ENCODE data around the gene ITPKC.

ITPKC gene

DNA sequence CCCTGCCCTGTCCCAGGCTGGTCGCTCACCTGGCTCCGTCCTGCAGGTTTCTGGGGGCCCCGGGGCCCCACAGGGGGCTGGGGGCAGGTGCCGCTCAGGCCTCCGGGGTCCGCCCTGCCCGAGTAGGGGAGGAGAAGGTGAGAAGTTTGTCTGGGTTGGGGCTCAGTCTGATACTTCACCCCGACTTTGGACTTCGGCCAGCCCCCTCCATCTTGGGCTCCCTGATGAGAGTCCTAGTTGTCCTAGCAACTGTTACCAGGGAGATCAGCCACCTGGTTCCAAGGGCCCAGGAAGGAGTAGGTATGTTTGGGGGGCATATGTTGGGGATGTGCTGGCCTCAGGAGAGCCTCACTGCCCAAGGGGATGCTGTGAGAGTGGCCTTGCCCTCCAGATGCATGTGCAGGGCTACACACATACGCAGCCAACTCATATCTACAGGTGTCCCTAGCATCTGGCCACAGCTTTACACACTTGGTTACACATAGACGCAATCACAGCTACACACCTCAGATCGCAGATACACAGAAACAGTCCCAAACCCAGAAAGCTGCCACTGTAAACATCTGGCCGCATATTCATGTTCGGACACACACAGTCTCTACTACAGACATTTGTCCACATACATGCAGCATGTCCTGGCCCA, 29.9 kb upstream of the ITPKC start:
- TF ChIP-seq, protein P1, sequence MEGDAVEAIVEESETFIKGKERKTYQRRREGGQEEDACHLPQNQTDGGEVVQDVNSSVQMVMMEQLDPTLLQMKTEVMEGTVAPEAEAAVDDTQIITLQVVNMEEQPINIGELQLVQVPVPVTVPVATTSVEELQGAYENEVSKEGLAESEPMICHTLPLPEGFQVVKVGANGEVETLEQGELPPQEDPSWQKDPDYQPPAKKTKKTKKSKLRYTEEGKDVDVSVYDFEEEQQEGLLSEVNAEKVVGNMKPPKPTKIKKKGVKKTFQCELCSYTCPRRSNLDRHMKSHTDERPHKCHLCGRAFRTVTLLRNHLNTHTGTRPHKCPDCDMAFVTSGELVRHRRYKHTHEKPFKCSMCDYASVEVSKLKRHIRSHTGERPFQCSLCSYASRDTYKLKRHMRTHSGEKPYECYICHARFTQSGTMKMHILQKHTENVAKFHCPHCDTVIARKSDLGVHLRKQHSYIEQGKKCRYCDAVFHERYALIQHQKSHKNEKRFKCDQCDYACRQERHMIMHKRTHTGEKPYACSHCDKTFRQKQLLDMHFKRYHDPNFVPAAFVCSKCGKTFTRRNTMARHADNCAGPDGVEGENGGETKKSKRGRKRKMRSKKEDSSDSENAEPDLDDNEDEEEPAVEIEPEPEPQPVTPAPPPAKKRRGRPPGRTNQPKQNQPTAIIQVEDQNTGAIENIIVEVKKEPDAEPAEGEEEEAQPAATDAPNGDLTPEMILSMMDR (IDR thresholded peaks at IDR 0.05) = no peak

DNA sequence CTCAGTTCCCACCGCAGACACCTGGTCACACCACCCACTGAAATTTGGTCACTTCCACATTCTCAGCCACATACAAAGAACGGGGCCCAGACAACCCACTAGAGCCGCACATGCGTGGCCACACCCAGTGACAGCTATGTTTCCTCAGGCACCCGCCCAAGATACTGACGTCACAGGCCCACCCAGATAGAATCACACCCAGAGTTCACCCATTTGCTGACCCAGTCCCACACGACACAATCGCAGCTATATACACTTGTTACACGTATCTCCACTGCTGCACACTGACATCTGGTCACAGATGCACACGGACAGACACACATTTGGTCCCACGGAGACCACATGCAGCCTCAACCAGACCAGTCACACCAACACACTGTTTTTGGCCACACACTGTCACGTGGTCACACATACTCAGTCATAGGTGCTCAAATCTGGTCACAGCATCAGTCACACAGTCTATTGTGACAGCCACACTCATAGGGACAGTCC, 29.3 kb upstream of the ITPKC start:
- TF ChIP-seq, protein P1 (IDR thresholded peaks at IDR 0.05) = no peak

DNA sequence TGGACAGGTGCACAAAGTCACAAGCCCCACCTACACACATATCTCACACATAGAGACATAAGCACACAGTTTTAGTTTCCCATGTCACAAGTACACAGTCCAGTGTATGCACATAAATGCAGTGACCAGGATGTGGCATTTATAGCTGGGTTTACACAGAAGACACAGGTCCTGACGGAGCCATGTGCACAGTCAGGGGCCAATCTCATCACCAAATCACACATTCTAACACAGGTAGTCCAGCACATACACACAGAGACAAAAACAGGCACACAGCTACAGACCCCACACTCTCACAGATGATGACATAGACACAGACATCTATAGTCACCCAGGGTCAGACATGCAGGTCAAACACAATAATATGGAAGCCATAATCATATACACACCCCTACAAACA, 28.6 kb upstream of the ITPKC start:
- TF ChIP-seq, protein P1 (IDR thresholded peaks at IDR 0.05) = no peak

DNA sequence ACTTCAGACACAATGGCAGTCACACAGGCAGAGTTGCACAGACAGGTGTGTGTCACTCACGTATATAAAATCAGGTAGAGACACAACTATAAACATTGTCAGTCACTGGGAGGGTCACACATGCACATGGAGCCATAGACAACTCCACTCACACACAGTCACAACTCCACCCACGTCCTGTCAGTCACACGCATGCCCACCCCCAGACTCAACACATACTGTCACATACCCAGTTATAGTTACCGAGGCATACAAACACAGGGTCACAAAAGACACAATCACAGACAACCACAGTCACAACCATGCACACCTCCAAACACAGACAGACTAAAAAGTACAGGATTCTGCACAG, 27.9 kb upstream of the ITPKC start:
- TF ChIP-seq, protein P1 (IDR thresholded peaks at IDR 0.05) = no peak

DNA sequence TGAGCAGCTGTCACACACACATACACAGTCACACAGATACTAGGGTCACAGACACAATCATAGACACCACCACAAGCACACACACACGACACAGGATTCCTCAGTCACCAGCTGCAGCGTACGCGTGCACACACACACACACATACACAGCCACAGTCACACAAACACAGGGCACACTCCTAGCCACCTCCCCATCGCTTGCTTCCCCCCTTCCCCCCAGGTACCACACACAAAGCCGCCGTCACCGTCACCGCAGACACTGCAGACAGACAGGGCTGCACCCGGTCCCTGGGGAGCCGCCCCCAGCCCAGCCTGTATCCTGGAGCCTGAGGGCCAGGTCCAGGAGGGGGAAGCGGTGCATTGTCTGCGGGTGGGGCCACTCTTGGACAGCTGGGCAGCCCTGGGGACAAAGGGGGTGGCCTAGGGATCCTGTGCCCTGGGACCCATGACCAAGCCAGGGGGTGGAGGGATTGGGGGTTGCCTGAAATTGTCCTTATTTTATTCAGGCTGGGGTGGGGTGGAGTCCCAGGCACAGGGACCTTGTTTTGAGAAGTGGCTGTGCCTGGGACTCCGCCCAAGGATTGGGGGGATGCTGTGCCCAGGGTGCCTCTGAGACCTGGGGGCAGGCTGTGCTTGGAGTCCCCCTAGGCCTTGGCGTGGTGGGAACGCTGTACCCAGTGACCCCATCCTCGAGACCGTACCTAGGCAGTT, 27.4 kb upstream of the ITPKC start:
- TF ChIP-seq, protein P1 (IDR thresholded peaks at IDR 0.05) = no peak

DNA sequence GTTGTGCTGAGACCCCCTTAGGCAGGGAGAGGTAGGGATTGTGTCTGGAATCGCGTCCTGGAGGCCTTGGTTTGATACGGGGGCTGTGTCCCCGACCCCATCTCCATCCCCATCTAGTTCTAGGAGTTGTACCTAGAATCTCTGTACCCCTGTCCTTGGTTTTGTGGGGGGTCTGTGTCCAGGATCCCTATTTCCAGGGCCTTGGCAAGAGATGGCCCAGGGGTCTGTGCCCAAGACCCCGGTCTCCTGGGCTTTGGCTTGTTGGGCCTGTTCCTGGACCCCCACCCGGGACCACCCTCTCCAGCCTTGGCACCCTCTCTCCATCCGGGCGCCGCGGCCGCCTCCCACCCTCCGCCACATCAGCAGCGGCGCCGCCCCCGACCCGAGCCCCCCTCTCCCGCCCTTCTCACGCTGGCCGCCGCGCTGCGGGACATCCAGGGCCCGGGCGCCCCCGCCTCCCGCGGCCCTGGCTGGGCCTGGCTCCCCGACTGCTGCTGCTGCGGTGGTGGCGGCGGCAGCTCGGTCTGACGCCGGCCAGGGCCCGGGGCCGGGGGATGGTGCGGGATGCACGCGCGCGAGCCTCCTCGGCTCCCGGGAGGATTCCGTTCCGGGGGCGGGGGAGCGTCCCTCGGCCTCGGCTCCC, 26.7 kb upstream of the ITPKC start, which contains the start of gene NUMBL:
NUMBL (minus strand) TSS at position 602 of the 643 bp plus-strand sequence; CDS start at position 434, 168 bp downstream.
- TF ChIP-seq, protein P1 (IDR thresholded peaks at IDR 0.05) = no peak

DNA sequence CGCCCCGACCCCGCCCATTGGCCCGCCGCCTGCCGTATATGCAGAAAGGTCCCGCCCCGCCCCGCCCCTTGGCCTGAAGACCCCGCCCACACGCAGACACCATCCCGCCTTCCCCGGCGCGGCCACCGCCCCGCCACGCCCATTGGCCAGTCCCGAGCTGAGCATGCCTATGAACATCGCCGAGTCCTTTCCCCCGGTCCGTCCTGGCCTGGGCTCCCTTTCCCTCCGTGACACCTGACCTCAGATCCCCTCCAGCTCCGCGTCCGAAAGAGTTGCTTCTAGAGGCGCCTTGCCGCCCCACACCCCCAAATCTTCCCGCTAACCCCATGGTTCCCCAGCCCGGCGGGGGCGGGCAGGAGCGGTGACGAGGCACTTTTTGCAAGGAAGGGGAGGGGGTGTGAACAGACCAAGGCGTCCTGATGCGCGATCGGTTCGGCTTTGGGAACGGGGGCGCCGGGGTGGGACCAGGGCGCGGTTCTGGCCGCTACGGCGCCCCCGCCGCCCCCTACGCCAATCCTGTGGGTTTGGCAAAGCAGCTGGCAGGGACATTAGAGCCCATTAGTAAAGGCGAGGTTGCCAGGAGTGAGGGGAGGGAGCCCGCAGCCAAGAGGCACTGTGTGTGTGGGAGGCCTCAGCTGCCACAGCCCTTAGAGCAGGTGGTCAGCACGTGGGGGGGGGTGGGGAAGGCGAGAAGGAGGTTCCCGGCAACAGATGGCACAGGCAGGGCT, 26.1 kb upstream of the ITPKC start:
- TF ChIP-seq, protein P1 (IDR thresholded peaks at IDR 0.05) = no peak

Measured in LNCAP (cell line).